OCI-LY3 (cell line): ENCODE results near the gene POLRMT.

Experiments used
- H2AFZ ChIP-seq: fragments of 200-600, 300-600 bp; shearing (Covaris generic); 2 replicates; pipeline ENCODE4 v1.6.0; 2014; ENCODE audit warnings: antibody characterized with exemption, low read depth, low read length
- H3K27ac ChIP-seq: fragments of 200-600, 300-600 bp; sonication (generic); 2 replicates; pipeline ENCODE4 v1.5.1; 2014; ENCODE audit warnings: mild to moderate bottlenecking, low read length, moderate library complexity, mixed read lengths
- H3K27me3 ChIP-seq: fragments of 200-600, 300-600 bp; sonication (generic); 2 replicates; pipeline ENCODE4 v1.6.1; 2014; ENCODE audit warnings: low read depth, low read length, mixed read lengths
- H3K36me3 ChIP-seq: fragments of 200-600, 300-600 bp; sonication (generic); replicated peaks from 2 replicates; pipeline ENCODE3; 2014; ENCODE audit warnings: low read depth, low read length, mixed read lengths
- H3K4me1 ChIP-seq: fragments of 300-600, 200-600 bp; sonication (generic); 2 replicates; pipeline ENCODE4 v1.6.1; 2014; ENCODE audit warnings: low read length, mixed read lengths
- H3K4me2 ChIP-seq: fragments of 200-600, 300-600 bp; sonication (generic); 2 replicates; pipeline ENCODE4 v1.6.1; 2014; ENCODE audit warnings: low read length, mixed read lengths
- H3K4me3 ChIP-seq: fragments of 300-600, 200-600 bp; sonication (generic); 2 replicates; pipeline ENCODE4 v1.5.1; 2014; ENCODE audit warnings: antibody characterized with exemption, mild to moderate bottlenecking, low read length, moderate library complexity
- H3K79me2 ChIP-seq: fragments of 300-600, 200-600 bp; shearing (Covaris generic); 2 replicates; pipeline ENCODE4 v1.6.1; 2014; ENCODE audit warnings: mild to moderate bottlenecking, low read length, mixed read lengths
- H3K9ac ChIP-seq: fragments of 300-600, 200-600 bp; shearing (Covaris generic); 2 replicates; pipeline ENCODE4 v1.6.0; 2014; ENCODE audit warnings: mild to moderate bottlenecking, low read length, moderate library complexity
- H3K9me3 ChIP-seq: fragments of 200-600, 300-600 bp; shearing (Covaris generic); 2 replicates; pipeline ENCODE4 v1.6.1; 2014; ENCODE audit warnings: low read length, mixed read lengths; ENCODE audit not compliant: insufficient read depth
- H4K20me1 ChIP-seq: fragments of 200-600, 300-600 bp; sonication (generic); 2 replicates; pipeline ENCODE4 v1.6.1; 2016; ENCODE audit warnings: low read length, mixed read lengths; ENCODE audit not compliant: insufficient read depth
- EZH2phosphoT487 ChIP-seq: fragments of 200-600 bp; shearing (Covaris generic); IDR thresholded peaks from 2 replicates; pipeline ENCODE4 v1.6.1; 2018; ENCODE audit warnings: antibody characterized with exemption, mixed run types, low read depth
- TF ChIP-seq, protein P1 (sequence below): fragments of 200-600, 300-600 bp; sonication (generic); IDR thresholded peaks from 2 replicates; pipeline ENCODE4 v1.5.1; 2014; ENCODE audit warnings: antibody characterized with exemption, low read length, low read depth

Gene POLRMT

DNA sequence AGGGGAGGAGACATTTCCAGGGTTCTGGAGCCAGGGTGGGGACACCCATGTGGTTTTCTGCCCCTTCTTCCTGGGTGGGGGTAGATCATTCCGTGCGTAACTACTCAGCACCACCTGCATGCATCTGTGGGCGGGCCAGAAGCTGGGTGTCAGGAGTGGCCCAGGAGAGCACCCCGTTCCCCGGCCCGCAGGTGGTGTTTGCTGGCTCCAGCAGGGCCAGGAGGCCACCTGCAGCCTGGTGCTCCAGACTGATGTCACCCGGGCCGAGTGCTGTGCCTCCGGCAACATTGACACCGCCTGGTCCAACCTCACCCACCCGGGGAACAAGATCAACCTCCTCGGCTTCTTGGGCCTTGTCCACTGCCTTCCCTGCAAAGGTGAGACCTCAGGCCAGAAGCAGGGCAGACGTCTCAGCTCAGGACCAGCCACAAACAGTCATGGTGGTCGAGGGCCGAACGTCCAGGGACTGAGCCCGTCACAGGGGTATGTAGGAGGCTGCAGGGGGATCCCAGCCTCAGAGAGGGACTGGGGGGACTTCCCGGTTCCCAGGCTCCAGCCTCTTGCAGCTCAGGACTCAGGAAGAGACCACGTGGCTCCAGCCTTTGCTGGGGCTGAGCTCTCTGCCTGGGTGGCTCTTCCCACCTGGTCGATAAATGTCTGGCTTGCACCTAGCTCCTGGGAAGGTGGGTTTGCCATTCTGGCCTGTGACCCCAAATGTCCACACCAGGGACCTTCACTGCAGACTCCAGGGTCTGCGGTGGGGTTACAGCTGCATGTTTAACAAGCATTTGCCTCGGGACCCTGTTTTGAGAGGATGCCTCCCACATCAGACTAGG is 44.5 kb upstream of the POLRMT start:
- no peaks in the 10 kb centered on the region for H3K9me3 ChIP-seq
- no peak overlapping the region for H3K9ac ChIP-seq
- H3K27ac ChIP-seq, result no peak overlapping the region

GRCh38 chr19:677201-677600 is 43.9 kb upstream of the POLRMT start:
- Histone ChIP-seq H3K9ac (no peak overlapping the region), H3K4me1 (peaks cover 9% of the 10 kb centered on the region), H3K4me2 (no peak overlapping the region), H3K4me3 (no peak overlapping the region), H3K79me2 (peaks cover 9% of the 10 kb centered on the region), H3K27me3 (no peaks in the 10 kb centered on the region), H3K36me3 (no peaks in the 10 kb centered on the region), H3K27ac (no peak overlapping the region), H4K20me1 (peaks cover 3% of the 10 kb centered on the region; the same call in 1 of the 2 replicates), H3K9me3 (no peaks in the 10 kb centered on the region), H2AFZ (no peak overlapping the region)
- TF ChIP-seq EZH2phosphoT487, result no peak
- TF ChIP-seq, protein P1, sequence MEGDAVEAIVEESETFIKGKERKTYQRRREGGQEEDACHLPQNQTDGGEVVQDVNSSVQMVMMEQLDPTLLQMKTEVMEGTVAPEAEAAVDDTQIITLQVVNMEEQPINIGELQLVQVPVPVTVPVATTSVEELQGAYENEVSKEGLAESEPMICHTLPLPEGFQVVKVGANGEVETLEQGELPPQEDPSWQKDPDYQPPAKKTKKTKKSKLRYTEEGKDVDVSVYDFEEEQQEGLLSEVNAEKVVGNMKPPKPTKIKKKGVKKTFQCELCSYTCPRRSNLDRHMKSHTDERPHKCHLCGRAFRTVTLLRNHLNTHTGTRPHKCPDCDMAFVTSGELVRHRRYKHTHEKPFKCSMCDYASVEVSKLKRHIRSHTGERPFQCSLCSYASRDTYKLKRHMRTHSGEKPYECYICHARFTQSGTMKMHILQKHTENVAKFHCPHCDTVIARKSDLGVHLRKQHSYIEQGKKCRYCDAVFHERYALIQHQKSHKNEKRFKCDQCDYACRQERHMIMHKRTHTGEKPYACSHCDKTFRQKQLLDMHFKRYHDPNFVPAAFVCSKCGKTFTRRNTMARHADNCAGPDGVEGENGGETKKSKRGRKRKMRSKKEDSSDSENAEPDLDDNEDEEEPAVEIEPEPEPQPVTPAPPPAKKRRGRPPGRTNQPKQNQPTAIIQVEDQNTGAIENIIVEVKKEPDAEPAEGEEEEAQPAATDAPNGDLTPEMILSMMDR, result no peak

More for the DNA sequence above, 44.5 kb upstream of the POLRMT start:
- Histone ChIP-seq H3K36me3 (no peaks in the 10 kb centered on the region), H3K4me3 (no peak overlapping the region), H4K20me1 (peaks cover 3% of the 10 kb centered on the region; the same call in 1 of the 2 replicates), H3K4me2 (no peak overlapping the region), H3K79me2 (peaks cover 9% of the 10 kb centered on the region), H3K4me1 (peaks cover 9% of the 10 kb centered on the region), H2AFZ (no peak overlapping the region), H3K27me3 (no peaks in the 10 kb centered on the region)
- TF ChIP-seq EZH2phosphoT487, result no peak
- TF ChIP-seq, protein P1, result no peak

DNA sequence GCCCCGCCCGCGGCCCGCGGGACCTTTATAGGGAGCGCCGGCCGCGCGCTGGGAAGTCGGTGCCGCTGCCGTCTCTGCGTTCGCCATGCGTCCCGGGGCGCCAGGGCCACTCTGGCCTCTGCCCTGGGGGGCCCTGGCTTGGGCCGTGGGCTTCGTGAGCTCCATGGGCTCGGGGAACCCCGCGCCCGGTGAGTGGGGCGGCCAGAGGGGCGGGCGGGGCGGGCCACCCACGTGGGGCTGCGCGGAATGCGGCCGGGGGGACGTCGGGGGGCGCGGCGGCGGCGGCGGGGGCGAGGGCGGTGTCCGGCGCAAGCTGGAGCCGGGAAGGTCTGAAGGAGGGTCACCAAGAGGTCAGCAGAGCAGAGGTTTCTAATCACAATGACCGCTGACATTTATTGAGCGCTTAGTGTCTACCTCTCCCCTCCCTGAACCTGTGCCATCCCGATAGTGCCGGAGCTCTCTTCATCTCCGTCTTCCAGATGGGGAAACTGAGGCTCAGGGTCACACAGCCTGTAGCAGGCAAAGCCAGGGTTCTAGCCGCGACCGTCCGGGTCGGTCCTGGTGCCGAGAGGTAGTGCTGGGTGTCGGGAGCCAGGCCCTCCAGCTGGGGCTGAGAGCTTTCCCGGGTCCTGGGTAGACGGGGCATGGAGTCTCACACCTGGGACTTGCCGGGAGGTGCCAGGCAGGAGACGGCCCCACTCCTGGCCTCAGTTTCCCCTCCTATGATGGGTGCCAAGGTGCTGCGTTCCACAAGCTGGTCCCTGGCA is 43.2 kb upstream of the POLRMT start, which contains the start of gene FSTL3:
TSS of gene FSTL3 (plus strand) at position 54 of the 767 bp plus-strand sequence. CDS start at position 86, 32 bp downstream.
- Histone ChIP-seq H3K4me1 (peaks cover 9% of the 10 kb centered on the region), H2AFZ (no peak within 1 kb of the TSS), H4K20me1 (peaks cover 3% of the 10 kb centered on the region; the same call in 1 of the 2 replicates), H3K4me2 (no peak within 1 kb of the TSS), H3K9ac (no peak within 1 kb of the TSS), H3K4me3 (no peak within 1 kb of the TSS), H3K27me3 (no peaks in the 10 kb centered on the region), H3K36me3 (no peaks in the 10 kb centered on the region), H3K9me3 (no peaks in the 10 kb centered on the region), H3K79me2 (peaks cover 9% of the 10 kb centered on the region), H3K27ac (no peak within 1 kb of the TSS)
- TF ChIP-seq, protein P1, result no peak
- TF ChIP-seq EZH2phosphoT487, result no peak

GRCh38 chr19:676007-676338 is 42.6 kb upstream of the POLRMT start:
- Histone ChIP-seq H3K27ac (no peak overlapping the region), H3K4me1 (peaks cover 6% of the 10 kb centered on the region), H4K20me1 (peaks cover 3% of the 10 kb centered on the region; the same call in 1 of the 2 replicates), H3K4me2 (no peak overlapping the region), H3K9ac (no peak overlapping the region), H3K4me3 (no peak overlapping the region), H3K9me3 (no peaks in the 10 kb centered on the region), H2AFZ (no peak overlapping the region), H3K27me3 (no peaks in the 10 kb centered on the region), H3K79me2 (peaks cover 9% of the 10 kb centered on the region), H3K36me3 (no peaks in the 10 kb centered on the region)
- TF ChIP-seq EZH2phosphoT487, result no peak
- TF ChIP-seq, protein P1, result no peak
